AG04450 (cell line): ENCODE measurements around the gene ZACN. TPM values are rescaled to one million over a fixed set of nuclear protein-coding genes. Genes with fewer than 3 reads are reported as not detected.

Experiments
- CTCF ChIA-PET: fragments of 300-600, 350-600 bp; formaldehyde crosslinking; extraction: SDS; loops from one replicate; lab custom pipeline; 2022; ENCODE audit warnings: antibody characterized with exemption, inconsistent platforms; lab: Charles Lee
- POLR2A ChIA-PET: fragments of 350-600 bp; formaldehyde crosslinking; extraction: SDS; loops from one replicate; lab custom pipeline; 2021; ENCODE audit warnings: antibody characterized with exemption, inconsistent platforms; lab: Yijun Ruan, JAX
- DNase-seq: peaks from one replicate; pipeline ENCODE4 v3.0.0-alpha.2; 2011; ENCODE audit warnings: low read depth, low spot score
- H3K27ac ChIP-seq: one replicate; pipeline ENCODE4 v1.5.1; 2012; ENCODE audit warnings: low read depth, low read length, control low read depth
- H3K27me3 ChIP-seq: one replicate; pipeline ENCODE4 v1.6.0; 2012; ENCODE audit warnings: low read length; ENCODE audit not compliant: control insufficient read depth, insufficient read depth
- H3K4me3 ChIP-seq: 2 replicates; pipeline ENCODE4 v1.5.1; 2011; ENCODE audit warnings: mild to moderate bottlenecking, low read depth, low read length, control low read depth
- H3K9me3 ChIP-seq: 2 replicates; pipeline ENCODE4 v1.5.1; 2012; ENCODE audit warnings: low read length; ENCODE audit not compliant: control insufficient read depth, insufficient read depth
- CTCF ChIP-seq: IDR thresholded peaks from 2 replicates; pipeline ENCODE4 v1.5.1; 2011; ENCODE audit warnings: low read depth, low read length, control low read depth, inconsistent platforms
- polyA plus RNA-seq: library from polyadenylated mRNA; depleted of rRNA; stranded (reverse); fragments of >200 nt; gene quantifications from 2 replicates; pipeline ENCODE4 v1.2.3, GENCODE V29; 2011

The ZACN gene
- polyA plus RNA-seq, 1 experiment, result not detected

DNA sequence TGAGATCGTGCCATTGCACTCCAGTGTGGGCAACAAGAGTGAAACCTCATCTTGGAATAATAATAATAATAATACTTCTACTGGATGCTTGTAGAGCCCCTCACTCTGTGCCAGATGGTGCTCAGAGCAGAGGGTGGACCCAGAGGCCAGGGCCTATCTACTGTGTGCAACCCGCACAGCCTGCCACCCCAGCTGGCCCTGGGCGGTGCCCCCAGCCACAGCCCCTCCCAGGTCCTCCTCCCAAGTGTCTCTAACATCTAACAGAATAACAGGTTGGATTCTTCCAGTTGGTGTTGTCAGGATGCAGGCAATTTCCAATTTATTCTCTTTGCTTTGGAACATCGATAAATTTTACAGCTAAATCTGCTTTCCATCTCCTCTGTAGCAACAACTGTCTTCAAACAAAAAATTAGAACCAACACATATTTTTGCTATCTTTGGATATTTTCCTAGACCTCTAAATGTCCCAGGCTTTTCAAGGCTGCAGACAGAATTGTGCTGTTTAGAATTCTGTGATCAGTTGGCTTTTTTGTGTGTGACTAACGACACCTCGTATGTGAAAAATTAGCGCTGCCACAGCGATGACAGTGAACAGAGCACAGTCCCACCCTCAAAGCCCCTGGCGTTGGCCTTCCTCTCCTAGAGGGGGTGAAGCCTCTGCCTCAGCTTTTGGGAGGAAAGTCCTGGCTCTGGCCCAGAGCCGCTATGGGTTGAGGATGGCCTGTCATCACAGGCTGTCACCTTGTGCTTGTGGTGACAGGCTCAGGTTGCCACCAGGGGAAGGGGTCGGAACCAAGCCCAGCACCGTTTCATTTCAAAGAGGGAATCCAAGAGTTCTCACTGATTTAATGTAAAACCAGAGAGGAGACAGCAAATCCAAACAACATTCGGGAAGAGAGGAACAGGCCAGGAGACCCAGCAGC, 44.3 kb upstream of the ZACN start:
- H3K9me3 ChIP-seq, result peaks cover 6% of the 10 kb centered on the region; the same call in 1 of the 2 replicates
- ChIA-PET POLR2A (no interaction called here), CTCF (interaction anchor here (0.5 kb wide), 1 partner anchor 518 kb away, joined by 3 read pairs; no protein-coding TSS in a partner anchor)
- DNase-seq, result no peak
- H3K27me3 ChIP-seq, result no peaks in the 10 kb centered on the region
- no peak for TF ChIP-seq CTCF
- no peak overlapping the region for H3K4me3 ChIP-seq
- no peak overlapping the region for H3K27ac ChIP-seq

GRCh38 chr17:76036497-76037261, 42.3 kb upstream of the ZACN start:
- ChIA-PET POLR2A (interaction anchor here (0.8 kb wide), 1 partner anchor 58 kb away, joined by 3 read pairs; no protein-coding TSS in a partner anchor), CTCF (interaction anchor here (2.6 kb wide), 1 partner anchor 23 kb away, joined by 9 read pairs; no protein-coding TSS in a partner anchor)
- Histone ChIP-seq H3K27me3 (no peaks in the 10 kb centered on the region), H3K27ac (no peak overlapping the region), H3K4me3 (no peak overlapping the region), H3K9me3 (peaks cover 6% of the 10 kb centered on the region; the same call in 1 of the 2 replicates)
- TF ChIP-seq CTCF, result no peak
- no peak for DNase-seq

DNA sequence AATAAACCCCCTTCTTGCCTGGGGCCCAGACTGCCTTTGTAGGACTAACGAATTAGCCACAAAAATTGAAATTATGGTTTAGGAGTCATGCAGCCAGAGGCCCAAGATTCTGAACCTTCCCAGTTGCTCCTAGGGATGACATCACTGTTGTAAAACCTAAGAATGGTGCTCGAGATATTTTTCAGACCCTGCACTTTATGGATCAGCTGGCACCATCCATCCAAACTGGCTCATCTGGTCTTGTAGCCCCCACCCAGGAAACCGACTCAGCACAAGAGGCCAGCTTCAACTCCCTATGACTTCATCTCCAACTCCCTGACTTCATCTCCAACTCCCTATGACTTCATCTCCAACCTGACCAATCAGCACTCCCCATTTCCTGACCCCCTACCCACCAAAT, 40.9 kb upstream of the ZACN start:
- CTCF ChIA-PET, result interaction anchor here (2.6 kb wide), 1 partner anchor 24 kb away, joined by 9 read pairs; no protein-coding TSS in a partner anchor
- POLR2A ChIA-PET, result no interaction called here
- no peaks in the 10 kb centered on the region for H3K27me3 ChIP-seq
- no peak for TF ChIP-seq CTCF
- H3K4me3 ChIP-seq, result no peak overlapping the region
- no peak for DNase-seq
- peaks cover 2% of the 10 kb centered on the region; the same call in 1 of the 2 replicates for H3K9me3 ChIP-seq
- H3K27ac ChIP-seq, result no peak overlapping the region

GRCh38 chr17:76039121-76039520, 39.9 kb upstream of the ZACN start:
- H3K4me3 ChIP-seq, result no peak overlapping the region
- no peak for DNase-seq
- no peak for TF ChIP-seq CTCF
- no peaks in the 10 kb centered on the region for H3K9me3 ChIP-seq
- ChIA-PET POLR2A (no interaction called here), CTCF (interaction anchor here (1.0 to 2.6 kb wide), 2 partner anchors 25 to 39 kb away, joined by 3 to 9 read pairs; partner anchors contain the start of gene CDK3)
- no peak overlapping the region for H3K27ac ChIP-seq
- no peaks in the 10 kb centered on the region for H3K27me3 ChIP-seq
